ENCODE data around the gene ASPHD2. TPM values are rescaled to one million over a fixed set of nuclear protein-coding genes. Genes with fewer than 3 reads are reported as not detected.

Gene ASPHD2
- polyA plus RNA-seq (2012; ENCODE audit: insufficient read depth, insufficient read length, low read depth), result 1.4 TPM

GRCh38 chr22:26428515-26429457 lies at the start of gene ASPHD2:
TSS of gene ASPHD2 (plus strand) at chr22:26429260. CDS start at chr22:26433616, 4,356 bp downstream.
- Histone ChIP-seq H3K27me3 (peaks cover 17% of the 10 kb centered on the region), H3K9me3 (no peaks in the 10 kb centered on the region), H3K4me3 (ENCODE audit: low read depth, low read length) (peak within 1 kb of the TSS; percentile 85), H3K36me3 (no peaks in the 10 kb centered on the region), H3K4me1 (no peaks in the 10 kb centered on the region)
- TF ChIP-seq CTCF (IDR thresholded peaks at IDR 0.05; ENCODE audit: low read depth, low read length), result no peak
- DNase-seq, result peak; percentile 68

GRCh38 chr22:26380072-26380830 lies 48.8 kb upstream of the ASPHD2 start:
- TF ChIP-seq CTCF (IDR thresholded peaks at IDR 0.05; ENCODE audit: low read depth, low read length), result no peak
- H3K4me3 ChIP-seq (ENCODE audit: low read depth, low read length), result no peak overlapping the region
- H3K9me3 ChIP-seq, result no peaks in the 10 kb centered on the region
- H3K36me3 ChIP-seq, result no peaks in the 10 kb centered on the region
- no peak for DNase-seq
- no peaks in the 10 kb centered on the region for H3K4me1 ChIP-seq
- no peaks in the 10 kb centered on the region; the same call in 1 of the 2 replicates for H3K27me3 ChIP-seq

GRCh38 chr22:26382782-26383181 lies 46.3 kb upstream of the ASPHD2 start:
- TF ChIP-seq CTCF (IDR thresholded peaks at IDR 0.05; ENCODE audit: low read depth, low read length), result no peak
- no peak overlapping the region for H3K4me3 ChIP-seq (ENCODE audit: low read depth, low read length)
- no peaks in the 10 kb centered on the region; the same call in 1 of the 2 replicates for H3K27me3 ChIP-seq
- no peak for DNase-seq
- no peaks in the 10 kb centered on the region for H3K4me1 ChIP-seq
- no peaks in the 10 kb centered on the region for H3K36me3 ChIP-seq
- H3K9me3 ChIP-seq, result no peaks in the 10 kb centered on the region

- DNase-seq, result no peak
- Histone ChIP-seq H3K27me3 (no peaks in the 10 kb centered on the region; the same call in 1 of the 2 replicates), H3K36me3 (no peaks in the 10 kb centered on the region), H3K4me3 (ENCODE audit: low read depth, low read length) (no peak overlapping the region), H3K9me3 (no peaks in the 10 kb centered on the region), H3K4me1 (no peaks in the 10 kb centered on the region)
- TF ChIP-seq CTCF (IDR thresholded peaks at IDR 0.05; ENCODE audit: low read depth, low read length), result no peak
These were observed 45.0 kb upstream of the ASPHD2 start for GRCh38 chr22:26383968-26384556.

GRCh38 chr22:26385164-26385563 lies 43.9 kb upstream of the ASPHD2 start:
- Histone ChIP-seq H3K27me3 (no peaks in the 10 kb centered on the region; the same call in 1 of the 2 replicates), H3K4me1 (no peaks in the 10 kb centered on the region), H3K9me3 (no peaks in the 10 kb centered on the region), H3K4me3 (ENCODE audit: low read depth, low read length) (no peak overlapping the region), H3K36me3 (no peaks in the 10 kb centered on the region)
- TF ChIP-seq CTCF (IDR thresholded peaks at IDR 0.05; ENCODE audit: low read depth, low read length), result no peak
- no peak for DNase-seq
